Panc1 (cell line): ENCODE results near the gene LRRC46. TPM values are rescaled to one million over a fixed set of nuclear protein-coding genes. Genes with fewer than 3 reads are reported as not detected.

Experiments used
- ATAC-seq: fragments of 200-7000 bp; cut with Tn5 transposase; 2 replicates; pipeline ENCODE4 v1.9.1; 2020; ENCODE audit warnings: mild to moderate bottlenecking, moderate library complexity
- BruUV-seq: library from RNA; stranded (reverse); fragments of 400-500 nt; replicated peaks from 2 replicates; lab custom pipeline; 2021; lab: Mats Ljungman, UMichigan
- CTCF ChIA-PET: fragments of 300-600 bp; sonication (Branson Sonifier 250); formaldehyde crosslinking; loops from one replicate; lab custom pipeline; 2022; ENCODE audit warnings: antibody characterized with exemption; lab: Charles Lee
- POLR2A ChIA-PET: fragments of 300-600 bp; sonication (Branson Sonifier 250); formaldehyde crosslinking; loops from one replicate; lab custom pipeline; 2022; ENCODE audit warnings: antibody characterized with exemption; lab: Charles Lee
- DNase-seq: peaks from one replicate; pipeline ENCODE4 v3.0.0-alpha.2; 2010; ENCODE audit warnings: low read depth, low spot score
- H3K27ac ChIP-seq: 2 replicates; pipeline ENCODE4 v1.5.1; 2011; ENCODE audit warnings: mild to moderate bottlenecking, low read length, inconsistent platforms
- H3K27me3 ChIP-seq: fragments of 200-500 bp; sonication (Bioruptor generic); 2 replicates; pipeline ENCODE4 v1.6.0; 2014; ENCODE audit warnings: low read length, inconsistent platforms; ENCODE audit not compliant: control insufficient read depth, insufficient read depth
- H3K36me3 ChIP-seq: fragments of 200-500 bp; sonication (Bioruptor generic); 2 replicates; pipeline ENCODE4 v1.5.1; 2014; ENCODE audit warnings: inconsistent platforms, mild to moderate bottlenecking, low read length, moderate library complexity; ENCODE audit not compliant: control insufficient read depth, insufficient read depth
- H3K4me1 ChIP-seq: 2 replicates; pipeline ENCODE4 v1.5.1; 2011; ENCODE audit warnings: inconsistent platforms, mild to moderate bottlenecking, low read length, moderate library complexity; ENCODE audit not compliant: control insufficient read depth, insufficient read depth
- H3K4me3 ChIP-seq, 2 experiments: 2 replicates each; pipeline ENCODE4 v1.5.1; 2011 to 2012; ENCODE audit warnings: low read depth in 2 of 2, low read length in 2 of 2, mild to moderate bottlenecking in 2 of 2, inconsistent platforms in 1 of 2, moderate library complexity in 1 of 2
- H3K9me3 ChIP-seq: fragments of 200-500 bp; sonication (Bioruptor generic); 2 replicates; pipeline ENCODE4 v1.5.1; 2014; ENCODE audit warnings: low read depth, mild to moderate bottlenecking, inconsistent platforms, low read length, moderate library complexity; ENCODE audit not compliant: control insufficient read depth, insufficient read depth
- POLR2AphosphoS5 ChIP-seq: IDR thresholded peaks from 2 replicates; pipeline ENCODE4 v1.6.1; 2012; ENCODE audit warnings: mild to moderate bottlenecking, low read depth, low read length, moderate library complexity
- SIN3A ChIP-seq: IDR thresholded peaks from 2 replicates; pipeline ENCODE4 v1.6.1; 2012; ENCODE audit warnings: low read depth, mild to moderate bottlenecking, low read length, moderate library complexity, borderline replicate concordance; ENCODE audit not compliant: insufficient read depth
- TCF7L2 ChIP-seq: IDR thresholded peaks from 2 replicates; pipeline ENCODE4 v1.6.1; 2011; ENCODE audit warnings: mild to moderate bottlenecking, low read depth, low read length, inconsistent platforms
- in situ Hi-C: cut with HindIII; loops from 2 replicates; pipeline ENCODE4 v1.10.0; 2016; ENCODE audit warnings: low sequenced_read_pairs, low pct_unique_long_range_greater_than_20kb
- intact Hi-C: fragments of 100-400 bp; cut with micrococcal nuclease; formaldehyde crosslinking; loops from one replicate; pipeline ENCODE4 v1.10.0; 2022; ENCODE audit not compliant: unreplicated experiment
- total RNA-seq: library from RNA; stranded (reverse); gene quantifications from one replicate; pipeline ENCODE4 v1.2.1, GENCODE V29; 2021; ENCODE audit not compliant: unreplicated experiment
- TF ChIP-seq, protein P1 (sequence below): fragments of 450-650 bp; IDR thresholded peaks from 2 replicates; pipeline ENCODE4 v1.5.1; 2017; ENCODE audit warnings: mild to moderate bottlenecking
- TF ChIP-seq, protein P2 (sequence below), 2 experiments: IDR thresholded peaks; 2 replicates each; pipeline ENCODE4 v1.6.1; 2011 to 2012; ENCODE audit warnings: low read depth in 2 of 2, control low read depth in 1 of 2, low read length in 1 of 2, mild to moderate bottlenecking in 1 of 2, moderate library complexity in 1 of 2; ENCODE audit not compliant: insufficient read depth in 1 of 2

Gene LRRC46
- total RNA-seq, 1 experiment from 2014 or later, result 1.9 TPM

DNA sequence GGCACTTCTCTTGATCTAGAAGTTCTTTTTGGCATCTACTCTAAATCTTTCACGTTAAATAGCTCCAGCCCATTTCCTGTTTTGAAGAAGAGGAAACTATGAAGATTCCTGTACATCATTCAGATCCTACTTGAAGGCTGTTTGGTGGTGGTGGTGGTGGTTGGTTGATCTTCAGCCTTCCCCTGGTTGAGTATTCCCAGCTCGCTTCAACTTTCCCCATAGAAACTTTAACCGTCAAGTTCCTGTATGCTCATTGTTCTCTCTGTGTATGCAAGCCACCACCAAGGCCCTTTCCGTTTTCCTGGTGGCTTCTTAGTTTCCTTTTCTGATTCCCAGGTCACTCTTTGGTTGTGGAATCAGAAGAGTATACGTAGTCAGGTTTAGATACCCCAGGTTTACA lies 3.3 kb downstream of the LRRC46 start:
- Histone ChIP-seq H3K27ac (no peak overlapping the region), H3K4me1 (peaks cover 15% of the 10 kb centered on the region; the same call in 1 of the 2 replicates), H3K27me3 (no peaks in the 10 kb centered on the region), H3K36me3 (no peaks in the 10 kb centered on the region; the same call in 1 of the 2 replicates), H3K4me3 (no peak overlapping the region), H3K9me3 (no peaks in the 10 kb centered on the region)
- POLR2A ChIA-PET, result no interaction called here
- DNase-seq (no peak), ATAC-seq (no peak)
- CTCF ChIA-PET, result interaction anchor here (0.5 kb wide), 1 partner anchor 55 kb away, joined by 3 read pairs; no protein-coding TSS in a partner anchor
- intact Hi-C loops, result no loop called here
- in situ Hi-C loops, result no loop called here
- TF ChIP-seq, protein P1, sequence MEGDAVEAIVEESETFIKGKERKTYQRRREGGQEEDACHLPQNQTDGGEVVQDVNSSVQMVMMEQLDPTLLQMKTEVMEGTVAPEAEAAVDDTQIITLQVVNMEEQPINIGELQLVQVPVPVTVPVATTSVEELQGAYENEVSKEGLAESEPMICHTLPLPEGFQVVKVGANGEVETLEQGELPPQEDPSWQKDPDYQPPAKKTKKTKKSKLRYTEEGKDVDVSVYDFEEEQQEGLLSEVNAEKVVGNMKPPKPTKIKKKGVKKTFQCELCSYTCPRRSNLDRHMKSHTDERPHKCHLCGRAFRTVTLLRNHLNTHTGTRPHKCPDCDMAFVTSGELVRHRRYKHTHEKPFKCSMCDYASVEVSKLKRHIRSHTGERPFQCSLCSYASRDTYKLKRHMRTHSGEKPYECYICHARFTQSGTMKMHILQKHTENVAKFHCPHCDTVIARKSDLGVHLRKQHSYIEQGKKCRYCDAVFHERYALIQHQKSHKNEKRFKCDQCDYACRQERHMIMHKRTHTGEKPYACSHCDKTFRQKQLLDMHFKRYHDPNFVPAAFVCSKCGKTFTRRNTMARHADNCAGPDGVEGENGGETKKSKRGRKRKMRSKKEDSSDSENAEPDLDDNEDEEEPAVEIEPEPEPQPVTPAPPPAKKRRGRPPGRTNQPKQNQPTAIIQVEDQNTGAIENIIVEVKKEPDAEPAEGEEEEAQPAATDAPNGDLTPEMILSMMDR, result no peak
- TF ChIP-seq, protein P2, sequence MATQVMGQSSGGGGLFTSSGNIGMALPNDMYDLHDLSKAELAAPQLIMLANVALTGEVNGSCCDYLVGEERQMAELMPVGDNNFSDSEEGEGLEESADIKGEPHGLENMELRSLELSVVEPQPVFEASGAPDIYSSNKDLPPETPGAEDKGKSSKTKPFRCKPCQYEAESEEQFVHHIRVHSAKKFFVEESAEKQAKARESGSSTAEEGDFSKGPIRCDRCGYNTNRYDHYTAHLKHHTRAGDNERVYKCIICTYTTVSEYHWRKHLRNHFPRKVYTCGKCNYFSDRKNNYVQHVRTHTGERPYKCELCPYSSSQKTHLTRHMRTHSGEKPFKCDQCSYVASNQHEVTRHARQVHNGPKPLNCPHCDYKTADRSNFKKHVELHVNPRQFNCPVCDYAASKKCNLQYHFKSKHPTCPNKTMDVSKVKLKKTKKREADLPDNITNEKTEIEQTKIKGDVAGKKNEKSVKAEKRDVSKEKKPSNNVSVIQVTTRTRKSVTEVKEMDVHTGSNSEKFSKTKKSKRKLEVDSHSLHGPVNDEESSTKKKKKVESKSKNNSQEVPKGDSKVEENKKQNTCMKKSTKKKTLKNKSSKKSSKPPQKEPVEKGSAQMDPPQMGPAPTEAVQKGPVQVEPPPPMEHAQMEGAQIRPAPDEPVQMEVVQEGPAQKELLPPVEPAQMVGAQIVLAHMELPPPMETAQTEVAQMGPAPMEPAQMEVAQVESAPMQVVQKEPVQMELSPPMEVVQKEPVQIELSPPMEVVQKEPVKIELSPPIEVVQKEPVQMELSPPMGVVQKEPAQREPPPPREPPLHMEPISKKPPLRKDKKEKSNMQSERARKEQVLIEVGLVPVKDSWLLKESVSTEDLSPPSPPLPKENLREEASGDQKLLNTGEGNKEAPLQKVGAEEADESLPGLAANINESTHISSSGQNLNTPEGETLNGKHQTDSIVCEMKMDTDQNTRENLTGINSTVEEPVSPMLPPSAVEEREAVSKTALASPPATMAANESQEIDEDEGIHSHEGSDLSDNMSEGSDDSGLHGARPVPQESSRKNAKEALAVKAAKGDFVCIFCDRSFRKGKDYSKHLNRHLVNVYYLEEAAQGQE (IDR thresholded peaks at IDR 0.05; ENCODE audit: insufficient read depth in 1 of 2, low read depth in 2 of 2, low read length in 1 of 2), result no peak
- TF ChIP-seq POLR2AphosphoS5, result no peak
- no peak for TF ChIP-seq SIN3A
- TF ChIP-seq TCF7L2, result no peak
- BruUV-seq, result no TSS peak

DNA sequence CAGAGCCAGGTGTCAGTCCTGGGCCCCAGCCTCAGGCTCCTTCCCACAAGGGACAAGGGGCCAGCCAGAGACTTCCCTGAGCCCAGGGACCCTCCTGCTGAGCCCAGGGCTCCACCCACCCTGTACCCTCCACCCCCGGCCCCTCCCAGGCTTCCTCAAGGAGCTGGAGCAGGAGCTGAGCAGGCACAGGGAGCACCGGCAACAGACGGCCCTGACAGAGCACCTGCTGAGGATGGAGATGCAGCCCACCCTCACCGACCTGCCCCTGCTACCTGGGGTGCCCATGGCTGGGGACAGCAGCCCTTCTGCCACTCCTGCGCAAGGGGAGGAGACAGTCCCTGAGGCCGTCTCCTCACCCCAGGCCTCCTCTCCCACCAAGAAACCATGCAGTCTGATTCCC lies 5.1 kb downstream of the LRRC46 start:
- TF ChIP-seq SIN3A (no peak), POLR2AphosphoS5 (no peak), TCF7L2 (no peak)
- TF ChIP-seq, protein P1, result no peak
- TF ChIP-seq, protein P2 (IDR thresholded peaks at IDR 0.05; ENCODE audit: insufficient read depth in 1 of 2, low read depth in 2 of 2, low read length in 1 of 2), result no peak
- CTCF ChIA-PET, result interaction anchor here (1.2 kb wide), 1 partner anchor 175 kb away, joined by 3 read pairs; no protein-coding TSS in a partner anchor
- POLR2A ChIA-PET, result no interaction called here
- BruUV-seq, result no TSS peak
- H3K4me3 ChIP-seq, result no peak overlapping the region
- in situ Hi-C loops (no loop called here), intact Hi-C loops (no loop called here)
- H3K27me3 ChIP-seq, result no peaks in the 10 kb centered on the region
- peaks cover 11% of the 10 kb centered on the region for H3K4me1 ChIP-seq
- no peaks in the 10 kb centered on the region for H3K36me3 ChIP-seq
- H3K27ac ChIP-seq, result no peak overlapping the region
- no peaks in the 10 kb centered on the region for H3K9me3 ChIP-seq
- ATAC-seq (no peak), DNase-seq (no peak)
